Tibial nerve (tissue), 4 donors: ENCODE results near the gene CRYGB. TPM values are rescaled to one million over a fixed set of nuclear protein-coding genes. Genes with fewer than 3 reads are reported as not detected.

Experiments
- DNase-seq, 2 donors: peaks; one replicate each; pipeline ENCODE4 v3.0.0-alpha.2; 2019; ENCODE audit warnings: low spot score in 2 of 2
- H3K27ac ChIP-seq, 4 donors: fragments of 200-600 bp; sonication (generic) in 3 of 4; one replicate each; pipeline ENCODE4 v1.5.1; 2017 to 2019; ENCODE audit warnings: mild to moderate bottlenecking in 1 of 4
- H3K27me3 ChIP-seq, 2 donors: fragments of 200-600 bp; sonication (generic) in 1 of 2; one replicate each; pipeline versions ENCODE4 v1.5.1 to v1.6.0; 2017 to 2019
- H3K36me3 ChIP-seq, 3 donors: fragments of 200-600 bp; sonication (generic); one replicate each; pipeline ENCODE4 v1.5.1; 2018 to 2019
- H3K4me1 ChIP-seq, 4 donors: fragments of 200-600 bp; sonication (generic) in 3 of 4; one replicate each; pipeline ENCODE4 v1.5.1; 2017 to 2019
- H3K4me3 ChIP-seq, 4 donors: fragments of 200-600 bp; sonication (generic) in 3 of 4; one replicate each; pipeline ENCODE4 v1.5.1; 2017 to 2019; ENCODE audit warnings: mild to moderate bottlenecking in 1 of 4, moderate library complexity in 1 of 4
- H3K9me3 ChIP-seq, 4 donors: fragments of 200-600 bp; sonication (generic) in 3 of 4; one replicate each; pipeline ENCODE4 v1.5.1; 2017 to 2019
- EP300 ChIP-seq, 2 donors: sonication (generic); formaldehyde crosslinking; IDR thresholded peaks; one replicate each; pipeline ENCODE4 v1.6.1; 2017; ENCODE audit warnings: antibody characterized with exemption in 2 of 2, mild to moderate bottlenecking in 1 of 2
- POLR2A ChIP-seq, 2 donors: fragments of 450-650 bp; IDR thresholded peaks; one replicate each; pipeline ENCODE4 v1.6.1; 2017; ENCODE audit warnings: antibody characterized with exemption in 2 of 2, mild to moderate bottlenecking in 2 of 2, moderate library complexity in 2 of 2
- WGBS, 2 donors: methylation state at CpG; one replicate each; pipeline ENCODE4 v1.1.5; 2018; 5-methylcytosine and 5-hydroxymethylcytosine counted together
- total RNA-seq, 4 donors: library from RNA; depleted of rRNA; stranded (reverse); fragments of >200 nt; gene quantifications; one replicate each; pipeline ENCODE4 v1.1.0, GENCODE V29; 2016
- TF ChIP-seq, protein P1 (sequence below), 5 experiments: fragments of 200-600 bp in 3 of 5; fragments of 450-650 bp in 2 of 5; sonication (generic) in 3 of 5; IDR thresholded peaks; one replicate each; pipeline ENCODE4 v1.5.1; 2016 to 2019; ENCODE audit warnings: antibody characterized with exemption in 5 of 5, mild to moderate bottlenecking in 3 of 5, moderate library complexity in 2 of 5

Gene CRYGB
- total RNA-seq, 4 donors from 2014 or later = not detected

DNA sequence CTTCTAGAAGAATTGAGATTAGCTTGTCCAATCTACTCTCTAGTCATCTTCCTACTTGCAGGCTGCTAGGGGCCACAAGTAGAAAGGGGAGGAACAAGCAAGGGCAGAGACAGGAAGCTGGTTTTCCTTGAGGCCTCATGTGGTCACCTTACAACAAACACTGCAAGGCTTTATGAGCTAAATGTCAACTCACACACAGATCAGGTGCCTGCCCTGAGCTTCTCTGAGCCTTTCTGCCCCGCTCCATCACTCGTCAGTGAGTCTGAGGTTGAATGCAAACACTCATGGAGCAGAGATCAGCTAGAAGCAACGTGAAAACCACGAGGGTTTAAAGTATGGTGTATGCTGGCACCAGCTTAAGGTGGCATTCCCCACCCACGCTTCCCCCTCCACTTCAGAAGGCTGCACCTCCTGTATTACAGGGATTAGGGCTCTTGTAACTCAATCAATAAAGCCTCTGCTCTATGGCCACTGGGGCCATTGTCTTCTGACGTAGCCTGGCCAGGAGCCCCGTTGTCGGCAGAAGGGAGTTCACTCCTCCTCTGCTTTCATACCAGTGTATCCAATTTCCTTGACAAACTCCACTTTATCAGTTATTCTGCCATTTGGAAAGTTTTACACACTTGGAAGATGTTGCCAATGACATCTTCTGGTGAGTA, 10.9 kb downstream of the CRYGB start:
- no peak for DNase-seq
- Histone ChIP-seq H3K4me1 (no peaks in the 10 kb centered on the region), H3K27me3 (no peaks in the 10 kb centered on the region), H3K36me3 (no peaks in the 10 kb centered on the region), H3K27ac (no peak overlapping the region), H3K9me3 (peaks cover 0 to 7% (median 0%) of the 10 kb centered on the region in 4 donors), H3K4me3 (no peak overlapping the region)
- TF ChIP-seq, protein P1, sequence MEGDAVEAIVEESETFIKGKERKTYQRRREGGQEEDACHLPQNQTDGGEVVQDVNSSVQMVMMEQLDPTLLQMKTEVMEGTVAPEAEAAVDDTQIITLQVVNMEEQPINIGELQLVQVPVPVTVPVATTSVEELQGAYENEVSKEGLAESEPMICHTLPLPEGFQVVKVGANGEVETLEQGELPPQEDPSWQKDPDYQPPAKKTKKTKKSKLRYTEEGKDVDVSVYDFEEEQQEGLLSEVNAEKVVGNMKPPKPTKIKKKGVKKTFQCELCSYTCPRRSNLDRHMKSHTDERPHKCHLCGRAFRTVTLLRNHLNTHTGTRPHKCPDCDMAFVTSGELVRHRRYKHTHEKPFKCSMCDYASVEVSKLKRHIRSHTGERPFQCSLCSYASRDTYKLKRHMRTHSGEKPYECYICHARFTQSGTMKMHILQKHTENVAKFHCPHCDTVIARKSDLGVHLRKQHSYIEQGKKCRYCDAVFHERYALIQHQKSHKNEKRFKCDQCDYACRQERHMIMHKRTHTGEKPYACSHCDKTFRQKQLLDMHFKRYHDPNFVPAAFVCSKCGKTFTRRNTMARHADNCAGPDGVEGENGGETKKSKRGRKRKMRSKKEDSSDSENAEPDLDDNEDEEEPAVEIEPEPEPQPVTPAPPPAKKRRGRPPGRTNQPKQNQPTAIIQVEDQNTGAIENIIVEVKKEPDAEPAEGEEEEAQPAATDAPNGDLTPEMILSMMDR (IDR thresholded peaks at IDR 0.05) = no peak
- no peak for TF ChIP-seq EP300 (IDR thresholded peaks at IDR 0.05)
- no peak for TF ChIP-seq POLR2A (IDR thresholded peaks at IDR 0.05)
- 44 to 50% methylated on average over 8 of the region's 8 CpGs for WGBS, 2 donors

DNA sequence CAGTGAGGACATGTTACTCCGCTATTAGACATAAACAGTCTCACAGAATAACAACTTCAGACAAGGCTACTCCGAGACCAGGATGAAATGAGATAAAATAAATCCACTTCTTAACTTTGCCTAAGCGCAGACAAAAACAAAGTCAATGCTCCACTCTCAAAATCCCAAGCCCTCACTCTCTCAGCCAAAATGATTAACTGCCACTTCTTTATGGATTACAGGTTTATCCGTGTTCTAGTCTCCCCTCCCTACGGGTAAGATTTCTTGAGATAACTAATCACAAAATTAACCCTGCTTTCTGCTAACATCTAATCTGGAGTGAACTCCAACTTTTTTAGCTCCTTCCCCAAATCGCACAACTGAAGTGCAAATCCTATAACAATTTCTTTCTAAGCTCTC, 15.2 kb downstream of the CRYGB start:
- Histone ChIP-seq H3K27me3 (peaks cover 0 to 15% of the 10 kb centered on the region in 2 donors), H3K36me3 (no peaks in the 10 kb centered on the region), H3K4me3 (no peak overlapping the region), H3K9me3 (no peaks in the 10 kb centered on the region), H3K4me1 (no peaks in the 10 kb centered on the region), H3K27ac (no peak overlapping the region)
- no peak for DNase-seq
- WGBS, 2 donors = 78 to 82% methylated on average over 6 of the region's 6 CpGs
- TF ChIP-seq POLR2A (IDR thresholded peaks at IDR 0.05) (no peak), EP300 (IDR thresholded peaks at IDR 0.05) (no peak)
- TF ChIP-seq, protein P1 (IDR thresholded peaks at IDR 0.05) = no peak

DNA sequence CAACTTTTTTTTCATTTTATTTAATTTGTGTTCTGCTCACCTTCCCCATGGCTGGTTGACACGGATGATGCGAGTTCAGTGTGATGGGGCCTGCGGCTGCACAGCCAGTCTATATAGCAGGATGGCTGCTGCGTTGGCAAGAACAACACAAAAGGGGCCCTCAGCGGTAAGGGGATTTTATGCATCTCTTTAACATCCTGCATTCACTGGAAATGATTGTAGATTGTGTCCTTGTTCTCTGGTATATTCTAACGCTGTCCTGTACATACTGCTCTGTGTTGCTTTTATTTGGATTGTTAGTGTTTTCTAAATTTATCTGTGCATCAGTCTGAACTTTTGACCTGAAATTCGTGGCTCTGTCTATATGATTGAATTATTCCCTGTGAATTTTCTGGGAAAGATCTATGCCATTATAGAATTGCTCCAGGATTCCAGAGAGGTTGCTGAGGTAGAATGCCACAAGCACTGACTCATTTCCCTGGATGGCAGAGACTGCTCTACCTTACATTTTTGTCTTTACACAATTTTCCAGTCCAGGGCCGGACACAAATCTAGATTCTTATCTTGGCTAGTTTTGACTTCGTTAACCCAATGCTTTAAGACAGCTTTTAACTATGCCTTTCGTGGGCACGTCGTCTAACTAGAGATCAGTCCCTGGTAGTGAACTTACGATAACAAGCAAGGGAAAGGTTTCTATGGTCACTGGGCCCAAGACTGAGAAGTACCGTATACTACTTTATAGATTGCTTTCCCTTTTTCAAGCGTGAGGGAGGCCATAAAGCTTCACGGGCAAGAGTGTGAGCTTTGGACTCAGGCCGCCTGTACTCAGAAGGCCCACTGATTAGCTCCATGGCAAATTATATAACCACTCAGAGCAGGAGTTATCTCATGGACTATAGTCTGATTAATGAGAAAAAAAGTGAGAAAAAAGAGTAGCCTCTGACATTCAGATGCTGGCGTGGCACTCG, 15.9 kb downstream of the CRYGB start, which contains the start of gene CRYGC:
Gene CRYGC (minus strand): TSS at position 85 of the 968 bp plus-strand sequence. CDS start 36 bp downstream, at position 49.
- 65 to 67% methylated on average over 19 of the region's 19 CpGs for WGBS, 2 donors

DNA sequence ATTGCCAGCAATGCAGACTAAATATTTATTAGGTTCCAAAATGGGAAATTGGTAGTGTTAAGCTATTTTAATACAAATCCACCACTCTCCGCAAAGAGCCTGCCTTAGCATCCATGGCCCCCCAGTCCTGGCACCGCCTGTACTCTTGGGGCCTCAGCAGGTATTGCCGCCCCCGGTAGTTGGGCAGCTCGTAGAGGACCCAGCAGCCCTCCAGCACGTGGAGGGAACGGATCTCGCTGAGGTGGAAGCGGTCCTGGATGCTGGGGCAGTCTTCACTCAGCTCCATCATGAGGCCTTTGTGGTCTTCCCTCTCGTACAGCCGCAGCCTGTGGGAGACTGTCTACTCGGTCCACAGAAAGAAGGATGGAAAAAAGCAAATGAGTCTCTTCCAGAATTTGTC, 17.8 kb downstream of the CRYGB start:
- H3K36me3 ChIP-seq = no peaks in the 10 kb centered on the region
- no peak for DNase-seq
- no peaks in the 10 kb centered on the region for H3K9me3 ChIP-seq
- peaks cover 0 to 37% of the 10 kb centered on the region in 2 donors for H3K27me3 ChIP-seq
- WGBS, 2 donors = 95 to 97% methylated on average over 12 of the region's 12 CpGs
- no peak overlapping the region for H3K27ac ChIP-seq
- peaks cover 0 to 12% (median 3%) of the 10 kb centered on the region in 4 donors for H3K4me1 ChIP-seq
- TF ChIP-seq POLR2A (IDR thresholded peaks at IDR 0.05) (no peak), EP300 (IDR thresholded peaks at IDR 0.05) (no peak)
- TF ChIP-seq, protein P1 (IDR thresholded peaks at IDR 0.05) = no peak
- H3K4me3 ChIP-seq = no peak overlapping the region

More for the DNA sequence above, 15.9 kb downstream of the CRYGB start, which contains the start of gene CRYGC:
- no peak for TF ChIP-seq EP300 (IDR thresholded peaks at IDR 0.05)
- TF ChIP-seq, protein P1 (IDR thresholded peaks at IDR 0.05) = no peak
- TF ChIP-seq POLR2A (IDR thresholded peaks at IDR 0.05) = no peak
- H3K4me3 ChIP-seq = no peak within 1 kb of the TSS
- H3K27ac ChIP-seq = no peak within 1 kb of the TSS
- no peaks in the 10 kb centered on the region for H3K4me1 ChIP-seq
- no peaks in the 10 kb centered on the region for H3K9me3 ChIP-seq
- H3K36me3 ChIP-seq = no peaks in the 10 kb centered on the region
- peaks cover 0 to 21% of the 10 kb centered on the region in 2 donors for H3K27me3 ChIP-seq
- no peak for DNase-seq
